ENCODE results near the gene TNIK.

DNA sequence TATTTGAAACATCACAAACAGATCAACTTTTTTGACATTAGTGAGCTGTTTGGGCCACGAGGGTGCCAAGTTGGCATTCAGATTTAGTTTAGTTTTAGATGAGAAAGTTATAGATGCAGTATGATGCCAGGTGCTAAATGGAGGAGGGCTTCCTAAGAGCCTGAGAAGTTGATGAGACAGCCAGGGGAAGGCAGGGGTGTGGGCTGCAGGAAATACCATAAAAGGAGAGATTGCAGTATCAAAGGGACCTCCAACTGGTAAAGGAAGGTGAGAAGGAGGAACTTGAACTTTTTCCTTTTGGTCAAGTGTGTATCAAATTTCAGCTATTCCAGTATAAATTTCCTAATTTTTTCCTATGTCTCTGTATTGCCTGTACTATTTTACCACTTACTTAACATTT lies 2.0 kb upstream of the TNIK start:
- TF ChIP-seq EZH2 (conservative IDR thresholded peaks at IDR 0.05; ENCODE audit: low read depth, low read length) (no peak), ZNF383 (CRISPR knock-in tag; IDR thresholded peaks at IDR 0.05; ENCODE audit: borderline replicate concordance) (no peak), ZNF549 (CRISPR knock-in tag; IDR thresholded peaks at IDR 0.05) (no peak), CTCF (CRISPR knock-in tag; IDR thresholded peaks at IDR 0.05) (no peak), E2F1 (CRISPR knock-in tag; IDR thresholded peaks at IDR 0.05) (no peak), ZBTB40 (IDR thresholded peaks at IDR 0.05) (no peak), ZBTB40 (CRISPR knock-in tag; IDR thresholded peaks at IDR 0.05) (no peak), ZBTB21 (CRISPR knock-in tag; IDR thresholded peaks at IDR 0.05) (no peak), ZNF510 (CRISPR knock-in tag; IDR thresholded peaks at IDR 0.05; ENCODE audit: low read depth) (no peak), SIN3A (IDR thresholded peaks at IDR 0.05; ENCODE audit: borderline replicate concordance, low read depth, low read length) (no peak), HNRNPK (IDR thresholded peaks at IDR 0.05; ENCODE audit: low read depth, low read length, poor library complexity, severe bottlenecking) (no peak)

Measured in HepG2 (cell line).